PFSK-1 (cell line): ENCODE measurements around the gene MICOS13.

Source experiments
- FOXP2 ChIP-seq: optimal IDR thresholded peaks from 2 replicates; pipeline ENCODE3; 2011; ENCODE audit warnings: borderline replicate concordance, control low read depth, inconsistent platforms; ENCODE audit not compliant: insufficient read depth; ENCODE audit errors: extremely low read length, extremely low read depth
- POLR2AphosphoS5 ChIP-seq: IDR thresholded peaks from 2 replicates; pipeline ENCODE4 v1.6.1; 2012; ENCODE audit warnings: low read depth, mild to moderate bottlenecking, control low read depth, low read length, moderate library complexity
- SIN3A ChIP-seq: IDR thresholded peaks from 2 replicates; pipeline ENCODE4 v1.6.1; 2012; ENCODE audit warnings: mild to moderate bottlenecking, low read length, moderate library complexity, borderline replicate concordance; ENCODE audit not compliant: insufficient read depth
- TAF1 ChIP-seq: IDR thresholded peaks from 2 replicates; pipeline ENCODE4 v1.6.1; 2012; ENCODE audit warnings: low read length, control low read depth, borderline replicate concordance; ENCODE audit not compliant: insufficient read depth
- TF ChIP-seq, protein P1 (sequence below), 2 experiments: IDR thresholded peaks; 2 replicates each; pipeline versions ENCODE4 v1.6.1 to v1.8.0; 2011 to 2012; ENCODE audit warnings: low read depth in 2 of 2, low read length in 2 of 2, control low read depth in 1 of 2, inconsistent platforms in 1 of 2, mild to moderate bottlenecking in 1 of 2, moderate library complexity in 1 of 2; ENCODE audit not compliant: insufficient read depth in 1 of 2

Gene MICOS13

DNA sequence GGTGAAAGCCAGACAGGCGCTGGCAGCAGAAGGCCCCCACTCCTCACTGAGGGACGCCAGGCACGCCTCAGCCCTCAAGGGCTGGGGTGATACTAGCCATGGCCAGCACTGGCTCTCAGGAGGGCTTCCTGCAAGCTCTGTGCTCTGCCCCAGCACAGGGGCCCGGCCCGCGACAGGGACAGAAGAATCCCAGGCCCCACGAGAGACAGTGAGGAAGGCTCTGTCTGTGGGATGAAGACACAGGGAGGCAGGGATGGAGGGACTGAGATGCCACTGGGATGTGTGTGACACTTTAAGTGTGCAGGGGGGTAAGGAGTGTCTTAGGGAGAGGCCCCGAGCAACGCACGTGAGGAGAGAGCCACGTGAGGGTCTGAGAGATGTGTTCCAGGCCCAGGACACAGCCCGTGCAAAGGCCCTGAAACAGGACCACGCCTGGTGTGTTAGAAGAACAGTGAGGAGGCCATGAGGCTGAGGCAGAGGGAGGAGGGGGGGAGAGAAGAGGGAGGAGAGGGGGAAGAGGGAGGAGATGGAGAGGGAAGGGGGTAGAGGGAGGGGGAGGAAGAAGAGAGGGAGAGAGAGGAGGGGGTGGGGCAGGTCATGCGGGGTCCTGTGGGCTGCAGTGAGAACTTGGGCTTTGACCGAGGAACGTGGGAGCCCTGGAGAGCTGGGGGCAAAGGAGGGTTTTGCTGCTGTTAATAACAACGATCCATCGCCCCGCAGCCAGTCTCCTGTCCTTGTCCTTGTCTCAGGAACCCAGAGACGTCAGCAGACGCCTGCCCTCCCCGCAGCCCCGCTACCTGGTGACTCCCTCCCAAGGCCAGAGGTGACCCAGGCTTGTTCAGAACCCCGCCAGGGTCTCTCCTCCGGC lies 16.9 kb upstream of the MICOS13 start:
- TF ChIP-seq TAF1: no peak
- TF ChIP-seq POLR2AphosphoS5: peak; percentile 48

DNA sequence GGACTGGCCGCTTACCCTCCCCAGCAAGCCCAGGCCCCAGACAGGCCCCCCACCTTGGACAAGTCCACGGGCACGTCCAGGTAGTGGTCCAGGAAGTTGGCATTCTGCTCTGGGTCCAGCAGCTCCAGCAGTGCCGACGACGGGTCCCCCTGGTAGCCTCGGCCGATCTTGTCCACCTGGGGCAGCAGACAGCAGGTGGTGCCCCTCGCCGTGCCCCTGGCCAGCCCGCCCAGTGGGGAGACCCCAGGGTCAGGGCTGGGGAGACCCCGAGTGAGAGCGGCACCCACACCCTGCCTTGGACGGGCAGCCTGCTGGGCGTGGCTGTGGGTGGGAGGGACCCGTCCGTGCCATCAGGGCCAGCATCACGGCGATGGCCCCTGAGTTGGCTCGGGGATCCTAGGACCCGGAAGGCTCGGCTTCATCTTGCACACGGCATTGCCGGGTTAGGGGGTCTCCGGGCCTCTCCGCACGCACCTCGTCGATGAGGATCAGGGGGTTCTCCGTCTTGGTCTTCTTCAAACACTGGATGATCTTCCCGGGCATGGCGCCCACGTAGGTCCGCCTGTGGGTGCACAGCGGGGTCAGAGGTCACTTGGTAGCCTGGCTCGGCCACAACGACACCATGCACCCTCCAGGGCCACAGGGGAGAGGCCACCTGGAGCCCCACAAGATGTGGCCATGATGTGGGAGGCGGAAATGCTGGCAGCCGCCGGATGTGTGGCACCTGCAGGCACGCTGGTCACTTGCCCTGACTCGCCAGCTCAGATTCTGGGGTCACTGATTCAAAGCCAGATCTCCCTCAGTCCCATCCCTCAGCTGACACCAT lies 16.1 kb upstream of the MICOS13 start:
- TF ChIP-seq TAF1 (no peak), SIN3A (no peak), POLR2AphosphoS5 (no peak), FOXP2 (no peak)
- TF ChIP-seq, protein P1, sequence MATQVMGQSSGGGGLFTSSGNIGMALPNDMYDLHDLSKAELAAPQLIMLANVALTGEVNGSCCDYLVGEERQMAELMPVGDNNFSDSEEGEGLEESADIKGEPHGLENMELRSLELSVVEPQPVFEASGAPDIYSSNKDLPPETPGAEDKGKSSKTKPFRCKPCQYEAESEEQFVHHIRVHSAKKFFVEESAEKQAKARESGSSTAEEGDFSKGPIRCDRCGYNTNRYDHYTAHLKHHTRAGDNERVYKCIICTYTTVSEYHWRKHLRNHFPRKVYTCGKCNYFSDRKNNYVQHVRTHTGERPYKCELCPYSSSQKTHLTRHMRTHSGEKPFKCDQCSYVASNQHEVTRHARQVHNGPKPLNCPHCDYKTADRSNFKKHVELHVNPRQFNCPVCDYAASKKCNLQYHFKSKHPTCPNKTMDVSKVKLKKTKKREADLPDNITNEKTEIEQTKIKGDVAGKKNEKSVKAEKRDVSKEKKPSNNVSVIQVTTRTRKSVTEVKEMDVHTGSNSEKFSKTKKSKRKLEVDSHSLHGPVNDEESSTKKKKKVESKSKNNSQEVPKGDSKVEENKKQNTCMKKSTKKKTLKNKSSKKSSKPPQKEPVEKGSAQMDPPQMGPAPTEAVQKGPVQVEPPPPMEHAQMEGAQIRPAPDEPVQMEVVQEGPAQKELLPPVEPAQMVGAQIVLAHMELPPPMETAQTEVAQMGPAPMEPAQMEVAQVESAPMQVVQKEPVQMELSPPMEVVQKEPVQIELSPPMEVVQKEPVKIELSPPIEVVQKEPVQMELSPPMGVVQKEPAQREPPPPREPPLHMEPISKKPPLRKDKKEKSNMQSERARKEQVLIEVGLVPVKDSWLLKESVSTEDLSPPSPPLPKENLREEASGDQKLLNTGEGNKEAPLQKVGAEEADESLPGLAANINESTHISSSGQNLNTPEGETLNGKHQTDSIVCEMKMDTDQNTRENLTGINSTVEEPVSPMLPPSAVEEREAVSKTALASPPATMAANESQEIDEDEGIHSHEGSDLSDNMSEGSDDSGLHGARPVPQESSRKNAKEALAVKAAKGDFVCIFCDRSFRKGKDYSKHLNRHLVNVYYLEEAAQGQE (IDR thresholded peaks at IDR 0.05; ENCODE audit: insufficient read depth in 1 of 2, low read depth in 2 of 2, low read length in 2 of 2): no peak

DNA sequence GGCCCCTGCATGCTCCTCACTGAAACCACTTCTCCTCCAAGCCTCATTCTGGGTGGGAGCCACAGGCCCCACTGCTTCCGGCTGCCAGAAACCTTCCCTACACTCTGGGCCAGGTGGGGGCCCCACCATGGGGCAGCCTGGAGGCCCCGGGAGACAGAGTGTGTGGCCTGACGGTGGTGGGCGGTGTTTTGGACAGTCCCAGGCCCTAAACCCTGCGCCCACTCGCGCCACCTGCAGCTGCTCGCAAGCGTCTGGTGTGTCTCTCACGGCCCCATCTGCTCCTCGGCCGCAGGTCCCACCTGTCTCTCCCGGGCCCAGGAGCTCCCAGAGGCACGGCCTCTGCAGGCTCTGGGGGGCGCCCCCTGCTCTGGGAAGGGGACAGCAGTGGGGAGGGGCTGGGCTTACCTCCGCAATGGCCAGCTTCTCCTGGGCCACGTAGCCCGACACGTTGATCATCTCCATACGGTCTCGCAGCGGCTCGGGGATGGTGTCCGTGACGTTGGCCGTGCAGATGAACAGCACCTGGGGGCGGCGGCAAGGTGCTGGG lies 15.4 kb upstream of the MICOS13 start:
- TF ChIP-seq, protein P1 (IDR thresholded peaks at IDR 0.05; ENCODE audit: insufficient read depth in 1 of 2, low read depth in 2 of 2, low read length in 2 of 2): no peak
- TF ChIP-seq TAF1 (no peak), SIN3A (no peak), FOXP2 (no peak), POLR2AphosphoS5 (no peak)

DNA sequence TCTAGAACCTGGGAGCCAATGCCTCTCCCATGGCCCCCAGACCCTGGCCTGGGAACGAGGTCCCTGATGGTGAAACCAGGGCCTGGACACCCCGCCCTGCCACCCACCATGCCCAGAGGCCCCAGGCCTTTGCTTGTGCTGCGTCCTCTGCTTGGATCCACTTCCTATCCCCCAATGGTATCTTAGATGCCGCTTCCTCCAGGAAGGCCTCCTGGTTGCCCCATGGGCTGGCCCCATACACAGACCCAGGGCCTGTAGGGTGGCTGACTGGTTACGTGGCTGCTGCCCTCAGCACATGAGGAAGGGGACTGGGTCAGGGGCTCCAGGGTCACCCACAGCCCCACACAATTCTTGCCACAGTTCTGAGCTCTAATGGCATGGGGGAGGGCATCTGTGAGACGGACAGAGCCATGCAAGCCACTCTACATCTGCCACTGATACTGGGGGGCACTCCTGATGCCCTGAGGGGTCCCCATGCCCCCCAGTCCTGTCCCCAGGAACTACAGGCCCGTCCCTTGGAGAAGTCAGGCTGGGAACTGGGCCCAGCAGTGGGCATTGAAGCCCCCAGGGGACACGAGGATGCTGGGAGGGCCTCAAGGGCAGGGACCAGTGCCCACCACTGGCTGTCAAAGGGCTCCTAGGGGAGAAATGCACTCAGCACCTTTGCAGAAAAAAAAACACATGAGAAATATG lies 14.8 kb upstream of the MICOS13 start:
- TF ChIP-seq TAF1 (no peak), FOXP2 (no peak), POLR2AphosphoS5 (no peak)
- TF ChIP-seq, protein P1 (IDR thresholded peaks at IDR 0.05; ENCODE audit: insufficient read depth in 1 of 2, low read depth in 2 of 2, low read length in 2 of 2): no peak

DNA sequence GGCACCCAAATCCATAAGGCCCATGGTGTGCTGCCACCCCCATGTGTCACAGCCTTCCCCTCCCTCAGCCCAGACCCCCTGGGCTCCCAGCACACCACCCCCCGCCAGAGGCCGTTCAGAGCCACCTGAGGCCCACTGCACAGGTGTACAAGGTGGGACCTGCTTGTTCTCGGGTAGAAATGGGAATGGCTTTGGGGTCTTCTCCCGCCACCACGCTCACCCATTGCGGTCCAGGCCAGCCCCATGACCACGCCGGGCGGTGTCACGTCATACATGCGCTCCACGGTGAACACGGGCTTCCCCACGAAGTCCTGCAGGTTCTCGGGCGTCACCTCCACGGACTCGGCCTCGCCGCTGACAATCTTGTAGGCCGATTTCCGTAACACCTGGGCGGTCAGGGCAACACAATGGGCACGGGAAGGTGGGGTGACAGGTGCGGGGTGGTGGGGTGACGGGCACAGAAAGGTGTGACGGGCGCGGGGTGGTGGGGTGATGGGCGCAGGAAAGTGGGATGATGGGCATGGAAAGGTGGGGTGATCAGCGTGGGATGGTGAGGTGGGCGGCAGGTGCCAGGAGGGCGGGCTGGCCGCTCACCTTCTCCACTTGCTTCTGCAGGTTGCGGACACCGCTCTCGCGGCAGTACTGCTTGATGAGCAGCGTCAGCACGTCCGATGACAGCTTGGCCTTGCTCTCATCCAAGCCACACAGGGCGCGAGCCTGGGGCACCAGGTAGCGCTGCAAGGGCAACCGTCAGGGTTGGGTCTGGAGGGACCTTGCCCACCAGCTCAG lies 14.0 kb upstream of the MICOS13 start:
- TF ChIP-seq, protein P1 (IDR thresholded peaks at IDR 0.05; ENCODE audit: insufficient read depth in 1 of 2, low read depth in 2 of 2, low read length in 2 of 2): no peak
- TF ChIP-seq POLR2AphosphoS5 (0 out of 2 replicates have a peak, but pooled peaks have one; percentile 19), TAF1 (no peak), SIN3A (no peak)
